Sigmoid colon (tissue), 7 donors: ENCODE data around the gene CACNA1C. TPM values are rescaled to one million over a fixed set of nuclear protein-coding genes. Genes with fewer than 3 reads are reported as not detected.

ENCODE experiments used
- DNase-seq: peaks from one replicate; pipeline ENCODE4 v3.0.0-alpha.2; 2019
- H3K27ac ChIP-seq, 4 donors: fragments of 200-600 bp; sonication (generic); one replicate each; pipeline ENCODE4 v1.5.1; 2016 to 2019; ENCODE audit warnings: mild to moderate bottlenecking in 1 of 4
- H3K27me3 ChIP-seq, 3 donors: fragments of 200-600 bp; sonication (generic); one replicate each; pipeline ENCODE4 v1.5.1; 2019; ENCODE audit warnings: mild to moderate bottlenecking in 1 of 3
- H3K36me3 ChIP-seq, 4 donors: fragments of 200-600 bp; sonication (generic); one replicate each; pipeline ENCODE4 v1.5.1; 2016 to 2019
- H3K4me1 ChIP-seq, 4 donors: fragments of 200-600 bp; sonication (generic); one replicate each; pipeline ENCODE4 v1.5.1; 2017 to 2019
- H3K4me3 ChIP-seq, 4 donors: fragments of 200-600 bp; sonication (generic); one replicate each; pipeline ENCODE4 v1.5.1; 2017 to 2019; ENCODE audit warnings: mild to moderate bottlenecking in 2 of 4, moderate library complexity in 1 of 4
- H3K9me3 ChIP-seq, 4 donors: fragments of 200-600 bp in 3 of 4; sonication (generic) in 3 of 4; one replicate each; pipeline versions ENCODE4 v1.5.1 to v1.6.1; 2013 to 2019
- EP300 ChIP-seq, 4 donors: sonication (generic); formaldehyde crosslinking; IDR thresholded peaks; one replicate each; pipeline ENCODE4 v1.6.1; 2017; ENCODE audit warnings: antibody characterized with exemption in 4 of 4
- POLR2A ChIP-seq, 2 donors: fragments of 450-650 bp; IDR thresholded peaks; one replicate each; pipeline ENCODE4 v1.6.1; 2016; ENCODE audit warnings: antibody characterized with exemption in 2 of 2, mild to moderate bottlenecking in 2 of 2, moderate library complexity in 2 of 2
- POLR2AphosphoS5 ChIP-seq, 4 donors: sonication (generic); formaldehyde crosslinking; IDR thresholded peaks; one replicate each; pipeline ENCODE4 v1.6.1; 2017; ENCODE audit warnings: antibody characterized with exemption in 4 of 4
- WGBS, 2 donors: extraction: QIAGEN DNeasy Blood & Tissue Kit; methylation state at CpG; one replicate each; pipeline ENCODE4 v1.1.7; 2013; 5-methylcytosine and 5-hydroxymethylcytosine counted together
- intact Hi-C: fragments of 100-400 bp; cut with DNase I; formaldehyde crosslinking; loops from one replicate; pipeline ENCODE4 v1.15.1; 2023
- polyA plus RNA-seq, 3 donors: library from polyadenylated mRNA; stranded (reverse); fragments of 200-250 nt; gene quantifications; one replicate each; pipeline ENCODE4 v1.2.3, GENCODE V29; 2013
- total RNA-seq, 4 donors: library from RNA; depleted of rRNA; stranded (reverse); fragments of >200 nt; gene quantifications; one replicate each; pipeline ENCODE4 v1.1.0, GENCODE V29; 2016
- TF ChIP-seq, protein P1 (sequence below), 4 experiments: fragments of 450-650 bp in 3 of 4; fragments of 200-600 bp in 1 of 4; IDR thresholded peaks; one replicate each; pipeline ENCODE4 v1.5.1; 2016 to 2019; ENCODE audit warnings: antibody characterized with exemption in 4 of 4, mild to moderate bottlenecking in 3 of 4, moderate library complexity in 2 of 4
- donor health status: healthy with polysubstance abuse.
- donor health status: Bipolar disorder and iron deficiency.
- donor health status: healthy.

The CACNA1C gene
- total and polyA plus RNA-seq, 7 donors: 0.46 to 213 (median 62.0) TPM

DNA sequence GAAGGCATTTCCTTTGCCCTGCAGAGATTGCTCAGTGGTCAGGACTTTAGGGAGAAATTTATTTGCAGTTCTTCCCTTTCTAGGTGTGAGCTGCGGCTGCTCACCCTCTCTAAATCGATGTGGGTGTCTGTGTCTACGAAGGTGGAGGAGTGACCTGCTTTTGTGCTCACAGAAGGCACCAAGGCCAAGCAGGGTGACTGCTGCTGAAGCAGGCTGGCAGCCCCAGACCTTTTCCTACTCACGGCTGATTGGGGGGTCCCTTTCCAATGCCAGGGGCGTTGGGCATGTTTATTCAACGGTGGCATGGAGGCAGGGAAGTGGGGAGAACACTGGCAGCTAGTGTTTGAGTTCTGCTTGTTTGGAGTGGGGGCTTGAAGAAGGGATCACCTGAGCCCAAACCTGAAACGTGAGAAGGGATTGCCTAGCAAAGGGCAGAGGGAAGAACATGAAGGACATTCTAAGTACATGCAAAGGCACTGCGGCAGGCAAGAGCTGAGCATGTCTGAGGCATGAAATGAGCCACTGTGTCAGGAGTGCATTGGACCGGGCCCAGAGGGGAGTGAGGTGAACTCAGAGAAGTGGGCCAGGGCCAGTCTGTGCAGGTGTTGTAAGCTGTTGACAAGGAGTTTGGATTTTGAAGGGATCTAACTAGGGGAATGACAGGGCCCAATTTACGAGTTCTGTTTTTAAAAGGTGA, 56.3 kb downstream of the CACNA1C start:
- TF ChIP-seq POLR2A (IDR thresholded peaks at IDR 0.05) (no peak), POLR2AphosphoS5 (IDR thresholded peaks at IDR 0.05) (no peak), EP300 (IDR thresholded peaks at IDR 0.05) (no peak)
- TF ChIP-seq, protein P1, sequence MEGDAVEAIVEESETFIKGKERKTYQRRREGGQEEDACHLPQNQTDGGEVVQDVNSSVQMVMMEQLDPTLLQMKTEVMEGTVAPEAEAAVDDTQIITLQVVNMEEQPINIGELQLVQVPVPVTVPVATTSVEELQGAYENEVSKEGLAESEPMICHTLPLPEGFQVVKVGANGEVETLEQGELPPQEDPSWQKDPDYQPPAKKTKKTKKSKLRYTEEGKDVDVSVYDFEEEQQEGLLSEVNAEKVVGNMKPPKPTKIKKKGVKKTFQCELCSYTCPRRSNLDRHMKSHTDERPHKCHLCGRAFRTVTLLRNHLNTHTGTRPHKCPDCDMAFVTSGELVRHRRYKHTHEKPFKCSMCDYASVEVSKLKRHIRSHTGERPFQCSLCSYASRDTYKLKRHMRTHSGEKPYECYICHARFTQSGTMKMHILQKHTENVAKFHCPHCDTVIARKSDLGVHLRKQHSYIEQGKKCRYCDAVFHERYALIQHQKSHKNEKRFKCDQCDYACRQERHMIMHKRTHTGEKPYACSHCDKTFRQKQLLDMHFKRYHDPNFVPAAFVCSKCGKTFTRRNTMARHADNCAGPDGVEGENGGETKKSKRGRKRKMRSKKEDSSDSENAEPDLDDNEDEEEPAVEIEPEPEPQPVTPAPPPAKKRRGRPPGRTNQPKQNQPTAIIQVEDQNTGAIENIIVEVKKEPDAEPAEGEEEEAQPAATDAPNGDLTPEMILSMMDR (IDR thresholded peaks at IDR 0.05): no peak
- intact Hi-C loops: no loop called here
- H3K27me3 ChIP-seq: no peaks in the 10 kb centered on the region
- peaks cover 0 to 95% (median 71%) of the 10 kb centered on the region in 4 donors for H3K4me1 ChIP-seq
- DNase-seq: no peak
- no peaks in the 10 kb centered on the region for H3K9me3 ChIP-seq
- H3K27ac ChIP-seq: peak overlapping the region in 3 of 4 donors; percentile 13 to 52 (median 46)
- 89% methylated on average over 10 of the region's 10 CpGs for WGBS, 2 donors
- no peaks in the 10 kb centered on the region for H3K36me3 ChIP-seq
- no peak overlapping the region for H3K4me3 ChIP-seq

GRCh38 chr12:2110127-2110526, 57.3 kb downstream of the CACNA1C start:
- no peak for TF ChIP-seq POLR2AphosphoS5 (IDR thresholded peaks at IDR 0.05)
- TF ChIP-seq POLR2A (IDR thresholded peaks at IDR 0.05): no peak
- Histone ChIP-seq H3K27ac (peak overlapping the region in 3 of 4 donors; percentile 52 to 65 (median 62)), H3K4me3 (no peak overlapping the region), H3K36me3 (peaks cover 0 to 3% (median under 1%) of the 10 kb centered on the region in 4 donors), H3K27me3 (no peaks in the 10 kb centered on the region), H3K9me3 (no peaks in the 10 kb centered on the region), H3K4me1 (peaks cover 0 to 98% (median 70%) of the 10 kb centered on the region in 4 donors)
- intact Hi-C loops: no loop called here
- DNase-seq: peak; percentile 49
- WGBS, 2 donors: 92 to 93% methylated on average over 5 of the region's 5 CpGs

- Histone ChIP-seq H3K27me3 (no peaks in the 10 kb centered on the region), H3K4me3 (no peak overlapping the region), H3K9me3 (no peaks in the 10 kb centered on the region), H3K36me3 (peaks cover 0 to 12% (median 3%) of the 10 kb centered on the region in 4 donors), H3K4me1 (peaks cover 0 to 90% (median 70%) of the 10 kb centered on the region in 4 donors), H3K27ac (peak overlapping the region; percentile 38 to 65 (median 57))
- no peak for TF ChIP-seq POLR2AphosphoS5 (IDR thresholded peaks at IDR 0.05)
- TF ChIP-seq, protein P1 (IDR thresholded peaks at IDR 0.05): no peak
- no peak for TF ChIP-seq POLR2A (IDR thresholded peaks at IDR 0.05)
- no peak for TF ChIP-seq EP300 (IDR thresholded peaks at IDR 0.05)
- WGBS, 2 donors: 77 to 78% methylated on average over 16 of the region's 16 CpGs
- DNase-seq: peak; percentile 46
- intact Hi-C loops: no loop called here
Measured at GRCh38 chr12:2110849-2111566, 58.2 kb downstream of the CACNA1C start.

- TF ChIP-seq EP300 (IDR thresholded peaks at IDR 0.05) (no peak), POLR2A (IDR thresholded peaks at IDR 0.05) (no peak), POLR2AphosphoS5 (IDR thresholded peaks at IDR 0.05) (no peak)
- TF ChIP-seq, protein P1 (IDR thresholded peaks at IDR 0.05): no peak
- H3K27me3 ChIP-seq: no peaks in the 10 kb centered on the region
- 88 to 90% methylated on average over 13 of the region's 13 CpGs for WGBS, 2 donors
- intact Hi-C loops: no loop called here
- peak; percentile 51 for DNase-seq
- H3K4me3 ChIP-seq: no peak overlapping the region
- no peaks in the 10 kb centered on the region for H3K9me3 ChIP-seq
- peaks cover 0 to 88% (median 74%) of the 10 kb centered on the region in 4 donors for H3K4me1 ChIP-seq
- H3K36me3 ChIP-seq: peaks cover 0 to 16% (median 3%) of the 10 kb centered on the region in 4 donors
- H3K27ac ChIP-seq: peak overlapping the region; percentile 38 to 65 (median 57)
Measured at GRCh38 chr12:2111826-2112225, 59.0 kb downstream of the CACNA1C start.

DNA sequence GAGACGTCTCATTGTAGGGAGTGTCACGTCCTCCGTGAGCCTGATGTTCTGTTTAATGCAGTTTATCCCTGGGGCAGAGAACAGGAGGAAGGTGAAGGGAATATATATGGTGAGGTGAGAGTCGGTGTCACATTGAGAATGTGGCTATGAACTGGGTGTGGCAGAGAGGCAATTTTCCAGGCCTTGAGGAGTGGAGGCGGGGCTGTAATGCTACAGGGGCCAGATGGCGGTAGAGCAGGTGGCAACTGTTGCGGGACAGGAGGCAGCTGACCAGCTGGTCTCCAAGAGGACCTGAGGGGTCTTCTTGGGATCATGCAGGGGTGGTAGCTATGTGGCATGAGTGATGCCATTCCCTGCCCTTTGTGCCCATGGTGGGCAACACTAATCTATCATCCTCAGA, 59.6 kb downstream of the CACNA1C start:
- H3K27ac ChIP-seq: peak overlapping the region; percentile 38 to 65 (median 57)
- intact Hi-C loops: no loop called here
- peaks cover 0 to 89% (median 78%) of the 10 kb centered on the region in 4 donors for H3K4me1 ChIP-seq
- H3K4me3 ChIP-seq: no peak overlapping the region
- WGBS, 2 donors: 27 to 78% methylated on average over 7 of the region's 7 CpGs
- no peaks in the 10 kb centered on the region for H3K27me3 ChIP-seq
- TF ChIP-seq, protein P1 (IDR thresholded peaks at IDR 0.05): no peak
- no peak for TF ChIP-seq POLR2A (IDR thresholded peaks at IDR 0.05)
- TF ChIP-seq EP300 (IDR thresholded peaks at IDR 0.05): no peak
- no peak for TF ChIP-seq POLR2AphosphoS5 (IDR thresholded peaks at IDR 0.05)
- DNase-seq: peak; percentile 38
- H3K9me3 ChIP-seq: no peaks in the 10 kb centered on the region
- H3K36me3 ChIP-seq: peaks cover 0 to 16% (median 3%) of the 10 kb centered on the region in 4 donors
